ENCODE results near the gene TFCP2L1.

Gene TFCP2L1

GRCh38 chr2:121282800-121283385 is 2.1 kb downstream of the TFCP2L1 start:
- H3K4me3 ChIP-seq (ENCODE audit: control insufficient read depth, low read depth, low read length) = no peak overlapping the region
- DNase-seq (ENCODE audit: low read depth) = no peak
- TF ChIP-seq CTCF (conservative IDR thresholded peaks at IDR 0.05; ENCODE audit: control insufficient read depth, insufficient read depth, low read depth, low read length) = no peak

- DNase-seq (ENCODE audit: low read depth) = no peak
- no peak for TF ChIP-seq CTCF (conservative IDR thresholded peaks at IDR 0.05; ENCODE audit: control insufficient read depth, insufficient read depth, low read depth, low read length)
- H3K4me3 ChIP-seq (ENCODE audit: control insufficient read depth, low read depth, low read length) = no peak overlapping the region
Observed at GRCh38 chr2:121281694-121282093, 3.3 kb downstream of the TFCP2L1 start.

- no peak for TF ChIP-seq CTCF (conservative IDR thresholded peaks at IDR 0.05; ENCODE audit: control insufficient read depth, insufficient read depth, low read depth, low read length)
- DNase-seq (ENCODE audit: low read depth) = no peak
- H3K4me3 ChIP-seq (ENCODE audit: control insufficient read depth, low read depth, low read length) = no peak overlapping the region
Observed at GRCh38 chr2:121281107-121281506, 3.9 kb downstream of the TFCP2L1 start.

- no peak for TF ChIP-seq CTCF (conservative IDR thresholded peaks at IDR 0.05; ENCODE audit: control insufficient read depth, insufficient read depth, low read depth, low read length)
- H3K4me3 ChIP-seq (ENCODE audit: control insufficient read depth, low read depth, low read length) = no peak overlapping the region
- DNase-seq (ENCODE audit: low read depth) = no peak
Observed at GRCh38 chr2:121279476-121280220, 5.4 kb downstream of the TFCP2L1 start.

- H3K4me3 ChIP-seq (ENCODE audit: control insufficient read depth, low read depth, low read length) = no peak overlapping the region
- DNase-seq (ENCODE audit: low read depth) = no peak
- no peak for TF ChIP-seq CTCF (conservative IDR thresholded peaks at IDR 0.05; ENCODE audit: control insufficient read depth, insufficient read depth, low read depth, low read length)
Observed at GRCh38 chr2:121276341-121276740, 8.7 kb downstream of the TFCP2L1 start.

- DNase-seq (ENCODE audit: low read depth) = no peak
- no peak for TF ChIP-seq CTCF (conservative IDR thresholded peaks at IDR 0.05; ENCODE audit: control insufficient read depth, insufficient read depth, low read depth, low read length)
- H3K4me3 ChIP-seq (ENCODE audit: control insufficient read depth, low read depth, low read length) = no peak overlapping the region
Observed at GRCh38 chr2:121273116-121273515, 11.9 kb downstream of the TFCP2L1 start.

Measured in fibroblast of mammary gland (primary cell).